ENCODE data around the gene PFKM. TPM values are rescaled to one million over a fixed set of nuclear protein-coding genes. Genes with fewer than 3 reads are reported as not detected.

PFKM gene
- total and polyA plus RNA-seq, 9 of the 15 experiments (the other 6 are each of a cell fraction or from before 2014, with no cell fraction given) = 16.5 to 39.9 (median 31.7) TPM

DNA sequence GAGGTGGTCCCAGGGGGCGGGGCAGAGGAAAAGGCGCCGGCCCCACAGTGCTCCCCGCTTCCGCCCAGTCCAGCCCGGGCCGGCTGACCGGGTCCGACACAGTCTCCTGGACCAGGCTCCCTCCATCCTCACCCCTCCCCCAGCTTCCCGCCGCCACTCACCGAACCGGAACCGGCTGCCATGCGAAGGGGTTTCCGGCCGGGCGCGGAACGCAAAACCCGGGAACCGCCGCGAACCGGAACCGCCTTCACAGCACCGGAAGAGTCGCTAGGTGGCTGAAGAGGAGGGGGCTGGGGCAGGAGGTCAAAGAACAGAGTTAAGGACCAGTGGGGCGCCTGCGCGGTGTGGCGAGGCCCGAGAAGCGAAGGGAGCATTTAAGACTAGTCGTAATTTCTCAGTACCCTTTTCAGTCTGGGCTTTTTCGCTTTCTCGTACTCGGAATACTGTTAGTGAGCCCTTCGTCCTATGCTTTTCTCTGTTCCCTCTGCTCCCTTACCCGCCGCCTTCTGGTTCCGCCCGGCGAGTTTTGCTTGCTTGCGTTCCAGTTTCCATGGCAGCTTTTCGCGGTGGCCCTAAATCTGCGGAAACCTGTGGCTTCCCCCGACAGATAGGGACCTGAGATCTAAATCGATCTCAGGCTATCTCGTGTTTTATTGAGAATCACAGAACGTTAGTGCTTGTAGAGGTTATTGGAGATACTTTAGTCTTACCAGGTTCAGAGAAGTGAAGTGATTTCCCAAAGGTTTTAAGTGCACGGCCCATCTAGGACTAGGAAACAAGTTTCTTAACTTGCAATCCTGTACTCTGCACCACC, 13.1 kb upstream of the PFKM start, which contains the start of gene SENP1 (continued):
- TF ChIP-seq SPI1 (IDR thresholded peaks at IDR 0.05; ENCODE audit: borderline replicate concordance, low read depth, low read length) (no peak), ZSCAN32 (CRISPR knock-in tag; IDR thresholded peaks at IDR 0.05) (no peak), PTBP1 (IDR thresholded peaks at IDR 0.05; ENCODE audit: low read depth, low read length) (no peak), ZBTB1 (CRISPR knock-in tag; IDR thresholded peaks at IDR 0.05; ENCODE audit: borderline replicate concordance, low read depth) (peak; percentile 40; the same call in 1 of the 2 replicates), ETV6 (IDR thresholded peaks at IDR 0.05; ENCODE audit: borderline replicate concordance in 1 of 2, low read depth in 2 of 2, low read length in 1 of 2) (0 out of 4 replicates have a peak, but pooled peaks of 1 of the 2 experiments have one; percentile 28), ETV6 (CRISPR knock-in tag; IDR thresholded peaks at IDR 0.05; ENCODE audit: borderline replicate concordance) (no peak), ZC3H11A (IDR thresholded peaks at IDR 0.05; ENCODE audit: low read depth, low read length) (0 out of 2 replicates have a peak, but pooled peaks have one; percentile 69), RAD21 (CRISPR knock-in tag; conservative IDR thresholded peaks at IDR 0.05 in 1 of 2, IDR thresholded peaks at IDR 0.05 in 1 of 2) (0 out of 4 replicates have a peak, but pooled peaks of 1 of the 2 experiments have one; percentile 13), SIX5 (IDR thresholded peaks at IDR 0.05; ENCODE audit: borderline replicate concordance in 1 of 2, insufficient read depth in 1 of 2, low read depth in 1 of 2, low read length in 2 of 2) (peak; percentile 47 to 56; a peak in 3 of 4 replicates), NFRKB (IDR thresholded peaks at IDR 0.05; ENCODE audit: low read depth) (peak; percentile 92), NUFIP1 (IDR thresholded peaks at IDR 0.05; ENCODE audit: partially characterized antibody) (no peak), ELF4 (CRISPR knock-in tag; IDR thresholded peaks at IDR 0.05) (no peak), FOSL1 (tag; conservative IDR thresholded peaks at IDR 0.05) (peak; percentile 29; the same call in 1 of the 2 replicates), ZNF644 (tag; IDR thresholded peaks at IDR 0.05; ENCODE audit: low read depth) (peak; percentile 47; the same call in 1 of the 2 replicates), TAF7 (tag; IDR thresholded peaks at IDR 0.05) (peak; percentile 88), ZNF551 (CRISPR knock-in tag; IDR thresholded peaks at IDR 0.05) (no peak), HDAC2 (IDR thresholded peaks at IDR 0.05) (peak; percentile 61; the same call in 1 of the 2 replicates), L3MBTL2 (IDR thresholded peaks at IDR 0.05) (peak; percentile 32; the same call in 1 of the 2 replicates)
- TF ChIP-seq, protein P1, sequence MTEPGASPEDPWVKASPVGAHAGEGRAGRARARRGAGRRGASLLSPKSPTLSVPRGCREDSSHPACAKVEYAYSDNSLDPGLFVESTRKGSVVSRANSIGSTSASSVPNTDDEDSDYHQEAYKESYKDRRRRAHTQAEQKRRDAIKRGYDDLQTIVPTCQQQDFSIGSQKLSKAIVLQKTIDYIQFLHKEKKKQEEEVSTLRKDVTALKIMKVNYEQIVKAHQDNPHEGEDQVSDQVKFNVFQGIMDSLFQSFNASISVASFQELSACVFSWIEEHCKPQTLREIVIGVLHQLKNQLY (CRISPR knock-in tag; conservative IDR thresholded peaks at IDR 0.05) = no peak
- TF ChIP-seq, protein P2, sequence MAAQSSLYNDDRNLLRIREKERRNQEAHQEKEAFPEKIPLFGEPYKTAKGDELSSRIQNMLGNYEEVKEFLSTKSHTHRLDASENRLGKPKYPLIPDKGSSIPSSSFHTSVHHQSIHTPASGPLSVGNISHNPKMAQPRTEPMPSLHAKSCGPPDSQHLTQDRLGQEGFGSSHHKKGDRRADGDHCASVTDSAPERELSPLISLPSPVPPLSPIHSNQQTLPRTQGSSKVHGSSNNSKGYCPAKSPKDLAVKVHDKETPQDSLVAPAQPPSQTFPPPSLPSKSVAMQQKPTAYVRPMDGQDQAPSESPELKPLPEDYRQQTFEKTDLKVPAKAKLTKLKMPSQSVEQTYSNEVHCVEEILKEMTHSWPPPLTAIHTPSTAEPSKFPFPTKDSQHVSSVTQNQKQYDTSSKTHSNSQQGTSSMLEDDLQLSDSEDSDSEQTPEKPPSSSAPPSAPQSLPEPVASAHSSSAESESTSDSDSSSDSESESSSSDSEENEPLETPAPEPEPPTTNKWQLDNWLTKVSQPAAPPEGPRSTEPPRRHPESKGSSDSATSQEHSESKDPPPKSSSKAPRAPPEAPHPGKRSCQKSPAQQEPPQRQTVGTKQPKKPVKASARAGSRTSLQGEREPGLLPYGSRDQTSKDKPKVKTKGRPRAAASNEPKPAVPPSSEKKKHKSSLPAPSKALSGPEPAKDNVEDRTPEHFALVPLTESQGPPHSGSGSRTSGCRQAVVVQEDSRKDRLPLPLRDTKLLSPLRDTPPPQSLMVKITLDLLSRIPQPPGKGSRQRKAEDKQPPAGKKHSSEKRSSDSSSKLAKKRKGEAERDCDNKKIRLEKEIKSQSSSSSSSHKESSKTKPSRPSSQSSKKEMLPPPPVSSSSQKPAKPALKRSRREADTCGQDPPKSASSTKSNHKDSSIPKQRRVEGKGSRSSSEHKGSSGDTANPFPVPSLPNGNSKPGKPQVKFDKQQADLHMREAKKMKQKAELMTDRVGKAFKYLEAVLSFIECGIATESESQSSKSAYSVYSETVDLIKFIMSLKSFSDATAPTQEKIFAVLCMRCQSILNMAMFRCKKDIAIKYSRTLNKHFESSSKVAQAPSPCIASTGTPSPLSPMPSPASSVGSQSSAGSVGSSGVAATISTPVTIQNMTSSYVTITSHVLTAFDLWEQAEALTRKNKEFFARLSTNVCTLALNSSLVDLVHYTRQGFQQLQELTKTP (IDR thresholded peaks at IDR 0.05; ENCODE audit: low read depth in 1 of 2, partially characterized antibody in 2 of 2) = peak in 1 of 2 experiments; percentile 84
- TF ChIP-seq, protein P3, sequence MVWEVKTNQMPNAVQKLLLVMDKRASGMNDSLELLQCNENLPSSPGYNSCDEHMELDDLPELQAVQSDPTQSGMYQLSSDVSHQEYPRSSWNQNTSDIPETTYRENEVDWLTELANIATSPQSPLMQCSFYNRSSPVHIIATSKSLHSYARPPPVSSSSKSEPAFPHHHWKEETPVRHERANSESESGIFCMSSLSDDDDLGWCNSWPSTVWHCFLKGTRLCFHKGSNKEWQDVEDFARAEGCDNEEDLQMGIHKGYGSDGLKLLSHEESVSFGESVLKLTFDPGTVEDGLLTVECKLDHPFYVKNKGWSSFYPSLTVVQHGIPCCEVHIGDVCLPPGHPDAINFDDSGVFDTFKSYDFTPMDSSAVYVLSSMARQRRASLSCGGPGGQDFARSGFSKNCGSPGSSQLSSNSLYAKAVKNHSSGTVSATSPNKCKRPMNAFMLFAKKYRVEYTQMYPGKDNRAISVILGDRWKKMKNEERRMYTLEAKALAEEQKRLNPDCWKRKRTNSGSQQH (CRISPR knock-in tag; IDR thresholded peaks at IDR 0.05) = no peak
